NCI-H446 (cell line): ENCODE results near the gene OARD1.

Source experiments
- DNase-seq, 2 experiments: peaks; one replicate each; lab custom pipeline; 2025; lab: John Stamatoyannopoulos, UW

OARD1 gene

DNA sequence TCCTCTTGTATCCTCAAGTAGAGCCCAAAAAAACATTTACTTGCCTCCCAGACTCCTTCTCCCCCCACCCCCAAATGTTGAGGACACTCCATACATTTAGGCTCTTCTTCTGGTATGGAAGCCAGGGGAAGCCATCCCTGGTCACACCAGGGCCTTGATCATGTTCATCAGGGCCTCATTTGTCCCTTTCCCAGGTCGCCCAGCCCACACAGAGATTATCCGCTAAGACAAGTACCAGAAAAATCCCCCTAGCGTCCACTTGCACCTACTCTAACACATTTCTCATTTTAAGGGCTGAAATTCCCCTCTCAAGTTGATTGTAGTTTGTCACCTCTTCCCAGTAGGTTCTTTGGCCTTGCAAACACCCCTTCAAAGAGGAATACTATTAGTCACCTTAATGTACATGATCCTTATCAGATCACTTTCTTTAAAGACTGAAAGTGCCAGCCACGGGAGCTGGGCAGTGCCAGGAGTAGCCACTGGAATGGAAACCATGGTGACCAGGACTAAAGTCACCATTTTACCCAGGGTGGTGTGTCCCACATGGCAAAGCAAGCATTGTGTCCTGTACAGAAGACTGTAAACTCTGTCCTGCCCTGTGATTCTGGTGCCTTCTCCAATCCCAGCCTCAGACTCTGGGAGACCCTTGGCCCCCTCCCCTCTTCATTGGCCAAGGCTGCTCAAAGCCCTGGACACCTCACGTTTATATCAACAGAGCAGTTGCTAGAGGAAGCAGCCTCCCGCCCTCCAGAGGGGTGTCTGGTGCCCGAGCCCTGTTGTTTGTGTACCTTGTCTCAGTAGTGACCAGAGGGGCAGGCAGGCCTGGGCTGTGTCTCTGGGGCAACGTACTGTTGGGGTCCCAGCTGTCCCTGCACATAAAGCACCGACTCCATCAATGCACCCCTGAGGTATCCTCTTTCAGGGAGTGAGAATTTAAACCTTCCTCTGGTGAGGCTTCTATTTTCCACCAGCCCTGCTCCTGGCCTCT lies 24.1 kb downstream of the OARD1 start:
- DNase-seq = no peak

GRCh38 chr6:41047306-41047705 lies 24.9 kb downstream of the OARD1 start:
- no peak for DNase-seq

- DNase-seq = no peak
Observed at GRCh38 chr6:41046084-41046483, 26.1 kb downstream of the OARD1 start.

- DNase-seq = no peak
Observed at GRCh38 chr6:41045664-41046063, 26.5 kb downstream of the OARD1 start.

DNA sequence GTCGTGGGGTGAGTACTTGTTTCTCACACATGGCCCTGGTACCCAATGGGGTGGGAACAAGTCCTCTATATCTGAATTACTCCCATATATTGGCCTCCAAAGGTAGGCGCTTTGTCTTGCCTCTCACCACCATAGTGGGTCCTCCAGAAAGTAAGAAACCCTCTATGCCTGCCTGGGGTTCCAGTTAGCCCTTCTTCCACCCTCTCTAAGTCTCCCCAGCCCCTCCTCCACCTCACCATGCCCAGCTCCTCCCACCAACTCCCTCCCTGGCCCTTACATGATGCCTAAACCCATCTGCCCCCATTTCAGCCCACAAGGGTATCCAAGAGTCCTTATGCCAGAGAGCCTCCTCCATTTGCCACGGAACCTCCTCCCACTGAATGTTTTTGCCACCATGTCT lies 29.0 kb downstream of the OARD1 start:
- no peak for DNase-seq

DNA sequence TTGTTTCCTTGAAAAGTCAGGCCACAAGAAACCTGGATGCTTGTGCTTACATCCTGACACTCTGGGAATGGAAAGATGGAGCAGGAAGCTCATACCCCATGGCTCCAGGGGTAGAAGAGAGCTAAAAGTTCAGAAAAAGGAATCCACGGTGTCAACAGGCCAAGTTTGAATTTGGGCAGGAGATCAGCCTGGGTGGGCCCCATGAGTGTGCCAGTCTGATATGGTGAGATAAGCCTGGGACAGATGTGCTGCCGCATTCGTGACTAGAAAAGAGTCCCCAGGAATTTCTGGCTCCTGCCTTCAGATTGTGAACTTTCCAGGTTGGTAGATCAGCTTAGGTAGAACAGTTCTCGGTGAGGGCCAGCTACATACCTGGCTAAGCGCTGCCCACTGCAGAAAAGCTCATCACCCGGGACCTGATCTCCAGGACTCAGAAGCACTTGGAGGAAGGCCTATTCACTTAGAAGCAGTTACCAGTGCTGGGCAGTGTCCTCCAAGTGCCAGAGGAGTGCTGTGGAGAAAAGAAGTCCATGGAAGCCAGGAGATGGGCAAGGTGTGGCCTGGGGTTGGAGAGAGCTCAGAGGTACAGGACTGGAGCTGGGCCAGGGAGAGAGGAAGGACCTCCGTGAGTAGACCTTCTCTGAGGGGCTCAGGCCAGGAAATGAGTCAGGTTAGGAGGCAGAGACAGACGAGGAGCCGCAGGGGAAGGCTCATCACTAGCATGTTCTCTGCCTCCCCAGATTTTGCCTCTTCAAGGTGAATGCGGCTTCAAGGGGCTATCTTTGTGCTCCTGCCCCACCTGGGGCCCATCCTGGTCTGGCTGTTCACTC lies 29.7 kb downstream of the OARD1 start, which contains the start of gene TSPO2:
TSPO2 (plus strand) TSS at position 242 of the 830 bp plus-strand sequence; CDS start at position 761, 519 bp downstream.
- no peak for DNase-seq

DNA sequence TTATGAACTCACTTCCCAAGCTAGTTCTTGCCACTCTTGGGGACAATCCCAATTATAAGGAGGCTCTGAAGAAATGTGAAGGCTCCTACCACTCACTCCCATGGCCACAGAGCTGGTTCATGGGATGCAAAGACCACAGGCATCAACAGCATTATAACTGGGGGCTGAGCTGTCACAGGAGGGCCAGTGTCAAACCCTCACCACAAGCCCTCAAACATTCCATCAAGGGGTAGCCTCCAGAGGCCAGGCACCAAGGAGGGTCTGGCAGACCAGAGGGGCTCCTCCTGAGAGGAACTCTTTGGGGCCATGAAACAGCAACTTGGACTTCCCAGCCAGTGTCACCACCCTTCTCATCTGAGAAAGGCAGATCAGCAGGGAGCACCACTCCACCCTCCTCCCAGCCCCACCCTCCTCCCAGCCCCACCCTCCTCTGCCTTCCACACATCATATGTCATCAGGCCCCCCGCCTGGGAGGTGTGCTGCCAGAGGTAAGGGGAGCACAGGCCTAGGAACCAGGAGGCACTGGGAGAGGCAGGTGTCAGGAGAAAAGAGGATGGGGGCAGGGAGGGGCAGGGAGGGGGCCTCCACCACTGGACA lies 31.1 kb downstream of the OARD1 start:
- no peak for DNase-seq

DNA sequence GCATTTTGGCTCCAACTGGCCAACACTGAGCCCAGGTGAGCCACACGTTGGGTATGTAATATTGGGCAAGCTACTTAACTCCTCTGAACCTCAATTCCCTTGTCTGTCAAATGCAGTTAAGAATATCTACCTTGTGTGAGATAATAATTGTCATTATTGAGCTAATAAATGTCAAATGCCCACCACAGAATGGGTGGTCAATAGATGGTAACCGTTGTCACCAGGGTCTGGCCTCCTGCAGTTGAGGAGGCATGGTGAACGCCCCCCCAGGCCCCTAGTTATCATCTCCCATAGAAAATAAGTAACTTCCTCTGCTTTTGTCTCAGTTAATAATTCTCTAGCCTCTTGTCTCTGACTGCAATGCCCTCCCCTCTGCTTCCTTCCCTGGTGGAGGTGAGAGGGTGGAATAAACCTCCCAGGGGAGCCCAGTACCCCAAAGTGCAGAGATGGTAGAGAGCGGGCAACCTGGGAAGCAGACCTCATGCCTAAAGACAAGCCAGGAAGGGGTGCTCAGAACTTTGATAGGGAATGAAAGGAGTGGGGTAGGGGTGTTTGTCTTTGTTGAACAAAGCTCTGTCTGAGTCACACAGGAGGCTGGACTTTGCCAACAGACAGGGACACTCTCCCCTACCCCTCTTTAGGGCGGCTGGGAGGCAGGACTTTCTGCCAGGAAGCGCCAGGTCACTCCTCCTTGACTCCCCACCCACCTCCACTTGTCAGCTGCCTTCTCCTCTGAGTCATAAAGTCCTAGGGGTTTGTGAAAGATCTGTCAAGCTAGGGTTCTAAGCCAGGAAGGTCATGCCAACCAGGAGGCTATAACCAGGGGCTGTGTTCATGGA lies 31.8 kb downstream of the OARD1 start:
- DNase-seq = no peak

DNA sequence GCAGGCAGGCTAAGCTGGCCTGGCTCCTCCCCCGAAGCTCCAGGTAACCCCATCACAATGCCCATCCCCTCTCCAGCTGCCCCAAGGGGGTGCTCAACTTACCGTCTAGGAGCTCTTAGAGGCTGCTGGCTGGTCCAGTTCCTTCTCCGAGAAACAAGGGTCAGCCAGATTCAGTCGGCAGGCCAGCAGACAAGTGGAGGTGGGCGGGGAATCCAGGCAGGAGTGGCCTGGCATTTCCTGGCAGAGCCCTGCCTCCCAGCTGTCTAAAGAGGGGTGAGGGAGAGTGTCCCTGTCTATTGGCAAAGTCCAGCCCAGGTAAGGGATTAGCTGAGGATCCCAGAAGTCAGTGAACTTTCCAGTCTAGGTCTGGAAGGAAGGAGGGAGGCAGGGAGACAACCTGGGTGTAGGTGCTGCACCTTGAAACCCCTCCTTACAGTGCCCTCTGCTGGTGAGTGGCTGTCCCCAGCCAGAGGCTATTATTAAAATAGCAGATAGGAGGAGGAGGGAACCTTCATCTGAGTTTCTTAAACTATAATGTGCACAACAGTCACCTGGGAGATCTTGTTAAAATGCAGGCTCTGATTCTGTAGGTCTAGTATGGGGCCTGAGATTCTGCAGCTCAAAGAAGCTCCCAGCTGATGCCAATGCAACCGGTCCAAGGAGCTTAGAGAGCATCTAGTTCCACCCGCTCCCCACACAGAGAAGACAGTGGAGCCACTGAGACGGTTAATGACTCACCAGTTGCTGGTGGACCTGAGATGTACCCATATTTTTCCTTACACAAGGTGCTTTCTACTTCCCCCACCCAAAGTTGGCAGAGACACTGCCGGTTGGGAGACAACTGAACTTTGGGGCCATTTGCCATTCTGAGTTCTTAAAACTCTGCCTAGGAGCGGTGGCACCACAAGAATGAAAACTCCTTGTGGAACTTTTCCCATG lies 32.8 kb downstream of the OARD1 start, which contains the start of gene UNC5CL:
UNC5CL (minus strand) TSS at position 162 of the 939 bp plus-strand sequence. CDS start 4,147 bp downstream, outside the sequence.
- peak; percentile 9 to 37 for DNase-seq

DNA sequence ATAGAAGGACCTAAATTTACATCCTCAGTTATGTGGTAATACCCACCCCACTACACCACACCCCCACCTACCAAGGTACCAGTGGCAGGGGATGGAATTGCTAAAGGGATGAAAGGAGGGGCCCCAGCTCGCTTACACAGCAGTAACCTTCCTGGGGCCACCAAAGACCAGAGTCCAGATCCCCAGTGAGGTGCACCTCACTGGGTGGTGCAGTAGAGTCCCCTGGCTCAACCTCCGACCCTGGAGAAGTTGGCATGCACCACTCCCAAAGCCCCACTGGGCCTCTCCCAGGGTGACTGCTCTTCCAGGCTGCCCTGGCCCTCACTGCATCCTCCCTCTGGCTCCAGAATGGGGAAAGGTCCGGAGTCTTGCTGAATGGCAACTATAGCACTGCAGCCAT lies 34.0 kb downstream of the OARD1 start:
- DNase-seq = no peak

DNA sequence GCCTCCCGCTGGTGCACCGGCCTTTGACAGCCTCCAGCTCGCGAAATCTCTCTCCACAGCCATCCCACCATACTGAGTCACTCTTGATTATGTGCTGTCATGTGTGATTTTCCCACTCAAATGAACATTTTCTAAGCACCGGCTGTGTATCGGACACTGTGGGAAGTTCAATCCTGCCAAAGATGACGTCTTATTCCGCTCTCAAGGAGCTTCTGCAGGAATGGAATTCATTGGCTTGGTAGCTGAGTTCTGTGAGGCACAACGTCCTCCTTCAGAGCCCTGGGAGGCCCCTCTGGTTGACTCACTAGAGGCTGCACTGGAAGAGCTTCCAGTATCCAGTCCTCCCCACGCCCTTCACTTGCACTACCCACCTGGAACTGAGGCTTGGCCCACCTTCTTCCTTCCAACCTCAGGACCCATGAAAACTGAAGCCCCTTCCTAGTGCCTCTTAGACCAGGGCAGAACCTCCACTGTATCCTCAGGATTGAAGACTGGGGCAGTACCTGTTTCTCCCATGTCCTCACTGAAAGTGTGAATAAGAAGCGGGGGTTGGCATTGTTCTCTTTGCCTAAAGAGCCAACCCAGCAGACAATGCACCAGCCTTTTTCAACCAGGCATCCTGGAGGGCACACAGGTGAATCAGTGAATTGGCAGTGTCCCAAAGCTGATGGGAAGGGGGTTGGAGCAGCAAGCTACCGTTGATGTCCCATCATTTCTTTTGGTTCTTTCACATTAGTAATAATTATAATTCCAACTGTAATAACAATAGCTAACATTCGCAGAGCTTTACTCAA lies 34.9 kb downstream of the OARD1 start:
- no peak for DNase-seq

DNA sequence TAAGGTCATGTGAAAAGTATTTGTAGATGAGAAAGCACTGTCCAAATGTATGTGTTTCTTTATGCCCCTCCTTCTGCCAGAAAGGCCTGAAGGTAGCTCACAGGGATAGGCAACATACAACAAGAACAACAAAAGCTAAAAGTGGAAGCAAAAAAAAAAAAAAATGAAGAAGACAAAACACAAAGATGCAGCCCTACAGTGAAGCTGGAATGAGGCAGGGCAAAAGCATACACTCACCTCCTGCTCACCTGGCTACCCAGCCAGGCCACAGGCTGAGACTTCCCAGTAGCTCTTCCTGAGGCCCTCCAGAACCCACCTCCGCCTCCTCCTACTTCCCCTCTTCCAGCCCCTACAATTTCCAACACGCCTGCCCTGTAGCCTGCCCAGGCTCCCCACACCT lies 35.6 kb downstream of the OARD1 start:
- DNase-seq = no peak

- DNase-seq = no peak
Observed at GRCh38 chr6:41036186-41036585, 36.0 kb downstream of the OARD1 start.

DNA sequence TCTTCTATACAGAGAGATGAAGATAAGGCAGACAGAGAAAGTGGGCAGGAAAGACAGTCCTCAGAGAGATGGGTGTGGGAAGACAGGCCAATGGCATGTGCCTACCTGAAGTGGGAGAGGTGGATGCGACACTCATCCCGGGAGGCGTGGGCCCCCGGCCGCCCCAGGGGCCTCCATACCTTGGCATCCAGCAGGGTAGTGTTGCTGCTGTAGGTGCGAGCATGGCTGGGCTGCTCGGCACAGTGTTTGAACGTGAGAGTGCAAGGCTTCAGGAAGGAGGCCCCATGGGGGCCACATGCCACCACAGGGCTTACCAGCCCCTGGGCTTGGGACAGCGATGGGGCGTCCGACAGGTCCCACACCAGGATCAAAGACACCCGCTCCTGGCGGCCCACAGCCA lies 38.4 kb downstream of the OARD1 start:
- DNase-seq = no peak

GRCh38 chr6:41032830-41033229 lies 39.3 kb downstream of the OARD1 start:
- no peak for DNase-seq

GRCh38 chr6:41028561-41029412 lies 43.4 kb downstream of the OARD1 start:
- DNase-seq = no peak

GRCh38 chr6:41027799-41028560 lies 44.2 kb downstream of the OARD1 start:
- DNase-seq = peak in 1 of 2 experiments; percentile 32

GRCh38 chr6:41027241-41027640 lies 44.9 kb downstream of the OARD1 start:
- DNase-seq = no peak
